GM18517 (cell line): ENCODE measurements around the gene RFTN1.

Experiments used
- ATAC-seq: cut with Tn5 transposase; IDR thresholded peaks from one replicate; pipeline ENCODE4 v1.9.1; 2021; ENCODE audit warnings: mild to moderate bottlenecking, moderate library complexity; ENCODE audit not compliant: unreplicated experiment

The RFTN1 gene

GRCh38 chr3:16513141-16514020 is at the start of gene RFTN1:
TSS of gene RFTN1 (minus strand) at chr3:16513699. CDS start at chr3:16493869, 19,830 bp downstream.
- ATAC-seq = no peak

- no peak for ATAC-seq
These were observed 46.3 kb upstream of the RFTN1 start for GRCh38 chr3:16559653-16560365.

- no peak for ATAC-seq
These were observed 40.6 kb upstream of the RFTN1 start for GRCh38 chr3:16554126-16554525.

- ATAC-seq = no peak
These were observed 39.3 kb upstream of the RFTN1 start for GRCh38 chr3:16552757-16553156.

- ATAC-seq = no peak
These were observed 38.0 kb upstream of the RFTN1 start for GRCh38 chr3:16551342-16551976.

- peak; percentile 89 for ATAC-seq
These were observed 37.3 kb upstream of the RFTN1 start for GRCh38 chr3:16550676-16551341.

GRCh38 chr3:16550305-16550675 is 36.8 kb upstream of the RFTN1 start:
- ATAC-seq = peak; percentile 43

GRCh38 chr3:16548721-16549120 is 35.2 kb upstream of the RFTN1 start:
- ATAC-seq = no peak

GRCh38 chr3:16547561-16548357 is 34.3 kb upstream of the RFTN1 start:
- ATAC-seq = no peak

GRCh38 chr3:16546186-16547010 is 32.9 kb upstream of the RFTN1 start:
- no peak for ATAC-seq

- ATAC-seq = no peak
These were observed 32.1 kb upstream of the RFTN1 start for GRCh38 chr3:16545413-16546185.

GRCh38 chr3:16543242-16543864 is 29.9 kb upstream of the RFTN1 start:
- ATAC-seq = no peak

GRCh38 chr3:16538507-16538906 is 25.0 kb upstream of the RFTN1 start:
- no peak for ATAC-seq

- ATAC-seq = no peak
These were observed 23.5 kb upstream of the RFTN1 start for GRCh38 chr3:16536996-16537395.

GRCh38 chr3:16536344-16536663 is 22.8 kb upstream of the RFTN1 start:
- no peak for ATAC-seq

- ATAC-seq = no peak
These were observed 21.3 kb upstream of the RFTN1 start for GRCh38 chr3:16534640-16535262.

GRCh38 chr3:16533928-16534574 is 20.6 kb upstream of the RFTN1 start:
- ATAC-seq = no peak
